ENCODE measurements around the gene DOCK2. TPM values are rescaled to one million over a fixed set of nuclear protein-coding genes. Genes with fewer than 3 reads are reported as not detected.

The DOCK2 gene
- total and polyA plus RNA-seq, 3 donors from 2014 or later = 6.8 to 8.9 (median 7.3) TPM

DNA sequence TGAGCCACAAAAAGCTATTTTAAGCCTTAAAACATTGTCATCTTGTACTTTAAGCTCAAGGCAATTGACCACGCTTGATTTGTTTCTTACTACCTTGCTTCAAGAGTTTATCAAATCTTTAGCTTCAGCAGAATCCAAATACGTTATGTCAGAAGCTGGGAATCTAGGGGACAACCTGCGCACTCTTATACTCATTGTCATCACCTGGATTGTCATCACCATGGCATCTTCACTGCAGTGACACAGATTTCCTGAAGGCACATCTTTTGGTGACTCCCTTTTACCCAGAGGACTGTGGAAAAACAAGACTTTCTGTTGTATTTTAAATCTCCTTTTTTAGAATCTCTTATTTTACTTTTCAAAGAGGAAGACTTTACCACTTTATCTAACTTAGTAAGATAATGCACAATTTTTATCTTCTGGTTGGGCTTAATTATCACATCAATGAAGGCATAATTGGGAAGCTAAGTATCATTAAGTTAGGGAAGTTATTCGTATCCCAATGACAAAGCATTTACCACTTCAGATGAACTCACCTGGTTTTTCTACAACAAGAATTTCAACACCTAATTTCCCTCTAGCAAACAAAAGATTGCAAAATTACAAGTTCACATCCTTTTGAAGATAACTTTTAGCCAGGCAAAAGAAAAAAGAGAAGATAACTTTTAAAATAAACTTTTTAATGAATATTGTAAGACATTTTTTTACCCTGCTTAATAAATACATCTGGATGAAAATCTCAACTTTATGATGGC lies 162.0 kb downstream of the DOCK2 start:
- DNase-seq = no peak
- no peaks in the 10 kb centered on the region for H3K36me3 ChIP-seq (ENCODE audit: low read depth, missing control alignments)
- H3K27ac ChIP-seq = no peak overlapping the region
- 94 to 95% methylated on average over 4 of the region's 4 CpGs for WGBS, 2 donors
- H3K9me3 ChIP-seq = no peaks in the 10 kb centered on the region
- no peak overlapping the region for H3K4me3 ChIP-seq
- H3K27me3 ChIP-seq = no peaks in the 10 kb centered on the region
- TF ChIP-seq CTCF (IDR thresholded peaks at IDR 0.05) (no peak), POLR2A (IDR thresholded peaks at IDR 0.05) (no peak)
- intact Hi-C loops (cut with DNase I; ENCODE audit: low total_unique reads) = no loop called here
- H3K4me1 ChIP-seq = no peaks in the 10 kb centered on the region

DNA sequence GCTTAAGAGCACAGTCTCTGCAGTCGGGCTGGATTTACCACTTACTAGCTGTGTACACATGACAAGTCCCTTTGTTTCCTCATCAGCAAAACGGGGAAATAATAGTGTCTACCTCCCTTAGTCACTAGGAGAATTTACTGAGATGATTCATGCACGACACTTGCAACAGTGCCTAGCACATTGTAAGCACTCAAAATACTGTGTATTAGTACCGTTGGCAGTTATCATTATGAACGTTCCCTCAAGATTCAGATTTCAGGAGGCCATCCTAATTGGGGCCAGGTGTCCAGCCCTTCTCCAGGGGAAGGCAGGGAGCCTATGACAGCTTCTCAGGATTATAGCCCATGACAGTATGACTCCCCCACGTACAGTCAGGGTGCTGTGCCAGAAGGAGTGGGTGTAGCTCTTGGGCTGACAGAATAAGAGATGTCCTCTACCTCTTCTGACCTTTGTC lies 164.3 kb downstream of the DOCK2 start:
- intact Hi-C loops (cut with DNase I; ENCODE audit: low total_unique reads) = no loop called here
- 66 to 70% methylated on average over 5 to 6 of the region's 6 CpGs for WGBS, 2 donors

DNA sequence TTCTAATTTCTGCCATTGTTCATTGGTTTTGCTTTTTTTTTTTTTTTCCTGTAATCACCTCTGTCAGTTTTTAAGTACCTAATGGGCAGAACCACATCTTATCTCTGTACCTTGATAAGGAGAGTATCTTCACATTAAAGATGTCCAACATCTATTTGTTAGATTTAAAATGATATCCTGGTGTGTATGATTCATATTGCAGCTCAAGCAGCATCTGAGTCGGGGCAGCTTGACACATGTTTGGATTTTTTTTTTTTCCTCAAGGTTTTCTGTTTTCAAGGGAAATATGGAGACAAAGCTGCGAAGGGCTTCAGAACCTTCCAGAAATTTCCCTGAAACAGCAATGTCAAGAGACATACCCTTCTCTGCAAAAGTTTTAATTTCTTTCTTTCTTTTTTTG lies 164.7 kb downstream of the DOCK2 start:
- Histone ChIP-seq H3K4me3 (no peak overlapping the region), H3K4me1 (no peaks in the 10 kb centered on the region), H3K9me3 (no peaks in the 10 kb centered on the region), H3K27me3 (no peaks in the 10 kb centered on the region), H3K36me3 (ENCODE audit: low read depth, missing control alignments) (no peaks in the 10 kb centered on the region), H3K27ac (no peak overlapping the region)
- TF ChIP-seq CTCF (IDR thresholded peaks at IDR 0.05) = no peak
- no peak for TF ChIP-seq POLR2A (IDR thresholded peaks at IDR 0.05)
- DNase-seq = no peak
- WGBS, 2 donors = 72 to 80% methylated on average over 2 of the region's 2 CpGs
- intact Hi-C loops (cut with DNase I; ENCODE audit: low total_unique reads) = no loop called here

More for the DNA sequence above, 164.3 kb downstream of the DOCK2 start:
- Histone ChIP-seq H3K9me3 (no peaks in the 10 kb centered on the region), H3K27me3 (no peaks in the 10 kb centered on the region), H3K36me3 (ENCODE audit: low read depth, missing control alignments) (no peaks in the 10 kb centered on the region), H3K4me3 (no peak overlapping the region), H3K27ac (no peak overlapping the region), H3K4me1 (no peaks in the 10 kb centered on the region)
- no peak for TF ChIP-seq CTCF (IDR thresholded peaks at IDR 0.05)
- no peak for TF ChIP-seq POLR2A (IDR thresholded peaks at IDR 0.05)
- no peak for DNase-seq

GRCh38 chr5:169803077-169803981 lies 166.3 kb downstream of the DOCK2 start:
- Histone ChIP-seq H3K36me3 (ENCODE audit: low read depth, missing control alignments) (no peaks in the 10 kb centered on the region), H3K27me3 (no peaks in the 10 kb centered on the region), H3K4me3 (no peak overlapping the region), H3K4me1 (no peaks in the 10 kb centered on the region), H3K27ac (no peak overlapping the region), H3K9me3 (no peaks in the 10 kb centered on the region)
- TF ChIP-seq CTCF (IDR thresholded peaks at IDR 0.05) = no peak
- TF ChIP-seq POLR2A (IDR thresholded peaks at IDR 0.05) = no peak
- 45 to 64% methylated on average over 10 of the region's 10 CpGs for WGBS, 2 donors
- intact Hi-C loops (cut with DNase I; ENCODE audit: low total_unique reads) = no loop called here
- peak; percentile 33 for DNase-seq
